SK-N-SH treated with all-trans-retinoic acid at 6 μM for 48 hours (cell line): ENCODE results near the gene ACCS.

Experiments used
- ARNTL ChIP-seq: fragments of 450-650 bp; formaldehyde crosslinking; IDR thresholded peaks from 2 replicates; pipeline ENCODE4 v1.5.0; 2020; ENCODE audit warnings: low read depth, mild to moderate bottlenecking, moderate library complexity, borderline replicate concordance
- BACH2 ChIP-seq: fragments of 250-450 bp; sonication (Bioruptor Pico); IDR thresholded peaks from 2 replicates; pipeline ENCODE4 v1.9.0; 2021; ENCODE audit warnings: mild to moderate bottlenecking, borderline replicate concordance
- ESRRG ChIP-seq: fragments of 250-450 bp; sonication (Bioruptor Pico); IDR thresholded peaks from 2 replicates; pipeline ENCODE4 v1.6.1; 2021; ENCODE audit warnings: mild to moderate bottlenecking
- PATZ1 ChIP-seq: fragments of 250-450 bp; sonication (Bioruptor Pico); IDR thresholded peaks from 2 replicates; pipeline ENCODE4 v1.8.0; 2020; ENCODE audit warnings: mild to moderate bottlenecking, moderate library complexity, borderline replicate concordance
- RARB ChIP-seq: fragments of 250-450 bp; sonication (Bioruptor Pico); IDR thresholded peaks from 2 replicates; pipeline ENCODE4 v1.8.0; 2021; ENCODE audit warnings: mild to moderate bottlenecking, moderate library complexity
- TCF4 ChIP-seq: fragments of 250-450 bp; sonication (Bioruptor Pico); IDR thresholded peaks from 2 replicates; pipeline ENCODE4 v1.8.0; 2021; ENCODE audit warnings: mild to moderate bottlenecking, moderate library complexity, borderline replicate concordance
- ZNF565 ChIP-seq: fragments of 450-650 bp; formaldehyde crosslinking; conservative IDR thresholded peaks from 2 replicates; pipeline ENCODE4 v1.5.0; 2020; ENCODE audit warnings: low read depth, mild to moderate bottlenecking, moderate library complexity
- ZNF8 ChIP-seq: fragments of 450-650 bp; formaldehyde crosslinking; IDR thresholded peaks from 2 replicates; pipeline ENCODE4 v1.5.0; 2020; ENCODE audit warnings: mild to moderate bottlenecking, moderate library complexity
- TF ChIP-seq, protein P1 (sequence below): fragments of 250-450 bp; sonication (Bioruptor Pico); IDR thresholded peaks from 2 replicates; pipeline ENCODE4 v1.5.0; 2020; ENCODE audit warnings: mild to moderate bottlenecking, moderate library complexity
- TF ChIP-seq, protein P2 (sequence below): fragments of 250-450 bp; sonication (Bioruptor Pico); IDR thresholded peaks from 2 replicates; pipeline ENCODE4 v1.5.1; 2020; ENCODE audit warnings: low read depth, mild to moderate bottlenecking, moderate library complexity

GRCh38 chr11:44029507-44029845 is 36.6 kb upstream of the ACCS start:
- TF ChIP-seq ZNF565 (CRISPR knock-in tag) (no peak), BACH2 (CRISPR knock-in tag) (no peak), RARB (CRISPR knock-in tag) (no peak), ARNTL (CRISPR knock-in tag) (no peak), ZNF8 (CRISPR knock-in tag) (no peak), TCF4 (CRISPR knock-in tag) (no peak), PATZ1 (no peak), ESRRG (CRISPR knock-in tag) (no peak)
- TF ChIP-seq, protein P1, sequence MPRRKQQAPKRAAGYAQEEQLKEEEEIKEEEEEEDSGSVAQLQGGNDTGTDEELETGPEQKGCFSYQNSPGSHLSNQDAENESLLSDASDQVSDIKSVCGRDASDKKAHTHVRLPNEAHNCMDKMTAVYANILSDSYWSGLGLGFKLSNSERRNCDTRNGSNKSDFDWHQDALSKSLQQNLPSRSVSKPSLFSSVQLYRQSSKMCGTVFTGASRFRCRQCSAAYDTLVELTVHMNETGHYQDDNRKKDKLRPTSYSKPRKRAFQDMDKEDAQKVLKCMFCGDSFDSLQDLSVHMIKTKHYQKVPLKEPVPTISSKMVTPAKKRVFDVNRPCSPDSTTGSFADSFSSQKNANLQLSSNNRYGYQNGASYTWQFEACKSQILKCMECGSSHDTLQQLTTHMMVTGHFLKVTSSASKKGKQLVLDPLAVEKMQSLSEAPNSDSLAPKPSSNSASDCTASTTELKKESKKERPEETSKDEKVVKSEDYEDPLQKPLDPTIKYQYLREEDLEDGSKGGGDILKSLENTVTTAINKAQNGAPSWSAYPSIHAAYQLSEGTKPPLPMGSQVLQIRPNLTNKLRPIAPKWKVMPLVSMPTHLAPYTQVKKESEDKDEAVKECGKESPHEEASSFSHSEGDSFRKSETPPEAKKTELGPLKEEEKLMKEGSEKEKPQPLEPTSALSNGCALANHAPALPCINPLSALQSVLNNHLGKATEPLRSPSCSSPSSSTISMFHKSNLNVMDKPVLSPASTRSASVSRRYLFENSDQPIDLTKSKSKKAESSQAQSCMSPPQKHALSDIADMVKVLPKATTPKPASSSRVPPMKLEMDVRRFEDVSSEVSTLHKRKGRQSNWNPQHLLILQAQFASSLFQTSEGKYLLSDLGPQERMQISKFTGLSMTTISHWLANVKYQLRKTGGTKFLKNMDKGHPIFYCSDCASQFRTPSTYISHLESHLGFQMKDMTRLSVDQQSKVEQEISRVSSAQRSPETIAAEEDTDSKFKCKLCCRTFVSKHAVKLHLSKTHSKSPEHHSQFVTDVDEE (CRISPR knock-in tag) = no peak
- TF ChIP-seq, protein P2, sequence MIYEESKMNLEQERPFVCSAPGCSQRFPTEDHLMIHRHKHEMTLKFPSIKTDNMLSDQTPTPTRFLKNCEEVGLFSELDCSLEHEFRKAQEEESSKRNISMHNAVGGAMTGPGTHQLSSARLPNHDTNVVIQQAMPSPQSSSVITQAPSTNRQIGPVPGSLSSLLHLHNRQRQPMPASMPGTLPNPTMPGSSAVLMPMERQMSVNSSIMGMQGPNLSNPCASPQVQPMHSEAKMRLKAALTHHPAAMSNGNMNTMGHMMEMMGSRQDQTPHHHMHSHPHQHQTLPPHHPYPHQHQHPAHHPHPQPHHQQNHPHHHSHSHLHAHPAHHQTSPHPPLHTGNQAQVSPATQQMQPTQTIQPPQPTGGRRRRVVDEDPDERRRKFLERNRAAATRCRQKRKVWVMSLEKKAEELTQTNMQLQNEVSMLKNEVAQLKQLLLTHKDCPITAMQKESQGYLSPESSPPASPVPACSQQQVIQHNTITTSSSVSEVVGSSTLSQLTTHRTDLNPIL (CRISPR knock-in tag) = no peak
